T47D (cell line): ENCODE results near the gene KCNE1.
"Not testable (repeated sequence)": the region's sequence is repeated elsewhere in the genome, so short reads cannot be mapped to it uniquely, and the experiment has no call there.

ENCODE experiments used
- DNase-seq, 2 experiments: peaks; one replicate each; pipeline versions ENCODE4 v3.0.0 to v3.0.0-alpha.2; 2011 to 2012; ENCODE audit warnings: low read depth in 1 of 2, low spot score in 1 of 2
- JUND ChIP-seq: IDR thresholded peaks from 2 replicates; pipeline ENCODE4 v1.6.1; 2012; ENCODE audit warnings: low read depth
- in situ Hi-C: cut with HindIII; loops from 2 replicates; pipeline ENCODE4 v1.10.0; 2016; ENCODE audit warnings: low sequenced_read_pairs, low pct_unique_long_range_greater_than_20kb

Gene KCNE1

DNA sequence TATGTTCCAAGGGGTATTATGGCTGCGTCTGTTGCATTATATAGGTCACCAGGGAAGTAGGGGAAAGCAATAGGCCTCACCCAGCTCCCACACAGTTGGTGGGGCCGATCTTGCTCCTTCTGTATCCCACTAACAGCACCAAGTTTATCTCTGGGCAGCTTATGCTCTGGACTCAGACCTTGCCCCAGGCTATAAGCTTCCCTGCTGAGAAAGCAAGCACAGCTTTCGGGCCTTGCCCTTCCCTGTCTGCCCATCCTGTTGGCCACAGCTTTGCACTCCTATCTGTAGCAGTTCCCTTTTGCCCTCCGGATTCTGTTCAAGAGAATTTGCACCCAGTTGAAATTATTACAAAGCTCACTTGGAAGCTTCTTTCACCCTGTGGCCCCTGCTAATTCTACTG lies 12.9 kb downstream of the KCNE1 start:
- in situ Hi-C loops: no loop called here
- no peak for TF ChIP-seq JUND
- no peak for DNase-seq

DNA sequence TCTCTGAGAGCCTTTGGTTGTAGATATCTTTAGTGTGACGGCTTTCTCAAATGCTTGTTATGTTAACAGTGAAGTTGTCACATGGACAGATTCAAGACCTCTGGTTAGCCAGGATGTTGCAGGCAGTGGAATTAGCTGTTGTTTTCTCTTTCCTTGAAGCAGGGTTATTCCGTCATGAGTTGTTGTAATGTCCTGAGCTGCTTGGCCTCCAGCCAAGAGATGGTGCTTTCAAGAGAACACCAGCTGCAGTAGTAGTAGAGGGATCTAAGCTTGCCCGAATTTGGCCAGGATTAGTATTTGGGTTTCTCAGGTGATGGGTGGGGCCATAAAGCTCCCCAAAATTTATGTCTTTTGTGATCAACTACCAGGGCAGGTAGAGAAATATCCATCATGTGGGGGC lies 13.4 kb downstream of the KCNE1 start:
- no peak for DNase-seq
- in situ Hi-C loops: no loop called here
- TF ChIP-seq JUND: no peak

GRCh38 chr21:34483854-34484253 lies 28.2 kb downstream of the KCNE1 start:
- DNase-seq, in situ Hi-C loops: not testable (repeated sequence)

GRCh38 chr21:34483435-34483834 lies 28.6 kb downstream of the KCNE1 start:
- DNase-seq, in situ Hi-C loops: not testable (repeated sequence)

DNA sequence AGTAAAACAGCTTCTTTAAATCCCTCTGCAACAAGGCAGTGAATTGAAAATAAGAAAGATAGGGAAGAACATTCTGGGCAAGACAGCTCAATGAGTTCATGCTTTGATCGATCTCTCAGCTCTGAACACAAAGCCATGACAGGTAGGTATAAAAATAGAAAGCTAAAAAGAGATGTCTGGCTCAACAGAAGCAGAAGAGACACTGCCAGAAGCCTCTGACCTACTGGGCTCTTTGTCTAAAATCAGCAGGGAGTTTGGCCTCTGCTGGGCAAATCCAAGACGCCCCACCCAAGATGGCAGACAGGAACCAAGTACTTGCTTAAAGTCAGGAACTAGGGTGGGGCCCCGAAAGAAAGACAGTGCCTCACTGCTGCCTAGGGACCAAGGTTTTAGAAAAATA lies 44.7 kb downstream of the KCNE1 start:
- in situ Hi-C loops, DNase-seq: not testable (repeated sequence)

DNA sequence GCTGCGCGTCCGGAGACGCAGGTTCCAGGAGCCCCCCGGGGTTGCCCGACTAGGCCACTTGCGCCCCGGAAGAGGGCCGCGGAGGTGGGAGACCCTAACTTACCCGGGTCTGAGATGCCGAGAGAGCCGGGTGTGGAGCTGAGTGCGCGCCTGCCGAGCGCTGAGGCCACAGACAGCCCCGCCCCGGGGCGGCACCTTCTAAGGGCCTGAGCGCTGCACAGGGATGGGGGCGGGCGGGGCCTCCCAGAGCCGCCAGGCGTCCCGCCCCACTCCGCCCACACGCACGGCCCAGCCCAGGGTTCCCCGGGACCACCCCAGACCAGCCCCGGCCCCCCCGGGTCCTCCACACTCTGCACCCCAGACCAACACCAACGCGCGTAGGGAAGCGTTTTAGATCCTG lies 52.6 kb downstream of the KCNE1 start:
- in situ Hi-C loops, DNase-seq: not testable (repeated sequence)

DNA sequence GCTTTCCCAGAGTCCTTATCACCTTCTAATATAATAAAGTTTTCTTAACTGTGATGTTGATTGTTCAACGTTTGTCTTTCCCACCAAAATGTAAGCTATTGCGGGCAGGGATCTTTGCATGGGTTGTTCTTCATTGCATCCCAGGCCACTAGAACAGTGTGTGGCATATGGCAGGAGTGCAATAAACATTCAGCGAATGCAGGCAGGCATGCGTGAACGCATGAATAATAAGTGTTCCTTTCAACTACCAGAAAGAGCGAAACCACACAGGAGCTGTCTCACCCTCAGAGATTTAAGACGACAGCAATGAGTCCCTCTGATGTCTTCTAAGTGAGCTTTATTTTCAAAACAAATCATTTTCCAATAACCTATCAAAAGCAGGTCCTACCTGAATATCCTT lies 53.7 kb downstream of the KCNE1 start:
- in situ Hi-C loops, DNase-seq: not testable (repeated sequence)

DNA sequence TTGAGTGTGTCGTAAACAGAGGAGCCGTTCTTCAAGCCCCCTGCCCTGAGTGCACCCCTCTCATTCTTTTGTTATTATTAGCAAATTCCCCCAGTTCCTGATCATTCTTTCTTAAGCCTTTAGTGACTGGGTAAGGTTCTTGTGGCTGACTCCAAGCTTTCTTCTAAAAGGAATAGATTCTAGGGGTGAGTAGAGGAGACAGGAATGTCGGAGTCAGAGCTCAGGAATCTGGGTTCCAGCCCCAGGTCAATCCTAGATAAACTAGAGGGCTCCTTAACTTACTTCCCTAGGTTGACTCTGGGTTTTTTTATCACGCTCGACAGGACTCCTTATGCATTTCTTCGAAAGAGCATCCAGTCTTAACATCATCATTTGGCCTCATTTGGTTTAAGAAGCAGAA lies 55.8 kb downstream of the KCNE1 start:
- DNase-seq, in situ Hi-C loops: not testable (repeated sequence)

DNA sequence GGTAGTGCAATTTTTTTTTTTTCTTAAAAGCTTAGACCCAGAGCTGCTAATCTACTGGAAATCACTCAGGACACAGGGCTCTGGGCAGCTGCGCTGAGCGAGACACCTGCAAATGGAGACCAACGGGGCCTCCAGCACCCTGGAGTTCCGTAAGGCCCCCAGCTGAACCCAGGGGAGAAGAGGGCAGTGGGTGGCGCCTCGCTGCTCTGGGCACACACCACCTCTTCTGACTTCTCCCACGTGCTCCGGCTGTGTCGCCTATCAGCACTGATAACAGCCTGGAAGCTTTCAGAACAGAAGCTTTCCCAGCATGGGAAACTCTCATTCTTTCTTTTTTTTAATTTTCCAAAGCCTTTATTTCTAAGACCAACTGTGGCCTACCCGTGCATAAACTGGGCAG lies 56.4 kb downstream of the KCNE1 start:
- in situ Hi-C loops, DNase-seq: not testable (repeated sequence)

DNA sequence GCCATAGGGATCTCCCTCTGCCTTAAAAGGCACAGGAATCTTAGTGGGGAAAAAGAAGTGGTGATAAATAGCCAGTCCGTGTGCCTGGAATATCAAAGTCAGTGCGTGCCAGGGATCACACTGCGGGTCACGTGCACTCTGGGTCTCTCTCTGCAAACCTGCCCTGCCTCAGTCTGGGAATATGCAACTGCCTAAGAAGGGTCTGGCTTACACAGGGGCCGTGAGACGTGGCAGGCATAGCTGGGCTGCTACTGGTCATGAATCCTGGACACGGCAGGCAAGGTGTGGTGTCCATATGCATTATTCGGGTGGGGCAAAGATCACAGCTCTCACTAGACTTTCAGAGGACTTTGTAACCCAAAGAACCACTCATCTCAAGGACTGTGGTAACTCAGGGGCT lies 65.0 kb downstream of the KCNE1 start:
- DNase-seq, in situ Hi-C loops: not testable (repeated sequence)

DNA sequence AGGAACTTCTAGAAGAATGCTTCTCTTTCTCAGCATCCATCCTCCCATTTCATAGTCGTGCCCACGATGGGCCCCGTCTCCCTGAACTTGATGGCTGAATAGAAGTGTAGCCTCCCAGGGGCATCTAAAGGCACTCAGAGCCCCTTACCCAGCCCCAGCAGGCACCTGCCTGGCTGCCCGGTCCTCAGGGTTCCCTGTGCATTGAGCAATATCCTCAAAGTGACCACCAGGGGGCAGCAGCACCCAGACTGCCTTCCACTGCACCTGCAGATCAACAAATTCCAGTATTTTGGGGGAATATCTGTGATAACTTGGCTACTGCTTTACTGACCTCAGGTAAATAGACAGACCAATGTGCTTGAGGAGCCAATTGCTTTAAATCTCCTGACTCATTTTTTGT lies 68.5 kb downstream of the KCNE1 start:
- in situ Hi-C loops: not testable (repeated sequence)

DNA sequence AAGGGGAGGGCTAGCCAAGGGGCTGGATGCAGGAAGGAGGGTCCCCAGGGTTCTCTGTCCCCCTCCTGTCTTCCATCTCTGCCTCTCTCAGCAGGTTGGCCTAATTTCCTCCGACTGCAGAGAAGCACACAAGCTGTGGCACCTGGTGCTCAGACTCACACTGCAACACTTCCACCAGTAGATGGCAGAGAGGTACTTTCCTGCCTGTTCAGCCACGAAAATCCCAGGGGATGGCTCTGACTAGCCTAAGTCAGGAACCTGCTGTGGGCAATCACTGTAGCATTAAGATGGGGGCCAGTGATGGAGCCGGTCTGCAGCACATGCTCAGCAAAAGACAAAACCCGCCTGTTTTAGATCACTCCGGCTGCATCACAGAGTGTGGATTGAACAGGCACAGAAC lies 82.3 kb downstream of the KCNE1 start:
- DNase-seq, in situ Hi-C loops: not testable (repeated sequence)

More for the DNA sequence above, 68.5 kb downstream of the KCNE1 start:
- not testable (repeated sequence) for DNase-seq

DNA sequence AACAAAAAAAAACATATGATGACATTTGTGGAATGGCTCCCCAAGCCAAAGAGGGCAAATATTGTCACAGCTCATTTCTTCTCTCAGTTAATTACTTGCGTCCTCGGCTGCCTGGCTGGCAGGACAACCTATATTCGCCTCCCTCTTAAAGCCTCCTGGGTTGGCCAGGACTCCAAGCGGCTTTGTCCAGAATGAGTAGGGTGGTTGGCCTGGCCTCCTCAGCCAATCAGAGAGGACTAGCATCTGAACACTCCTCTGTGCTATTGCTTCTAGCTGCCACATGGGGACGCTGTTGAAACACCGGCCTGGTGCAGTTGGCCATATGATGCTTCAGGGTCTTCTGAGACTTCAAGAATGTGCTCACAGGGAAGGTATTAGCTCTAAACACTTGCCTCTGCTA lies 83.6 kb downstream of the KCNE1 start:
- in situ Hi-C loops, DNase-seq: not testable (repeated sequence)

GRCh38 chr21:34427339-34427738 lies 84.7 kb downstream of the KCNE1 start:
- DNase-seq, in situ Hi-C loops: not testable (repeated sequence)

GRCh38 chr21:34423805-34424204 lies 88.2 kb downstream of the KCNE1 start, which contains the start of gene SMIM34:
SMIM34 (minus strand) TSS chr21:34423951; CDS start chr21:34423839, 112 bp downstream.
- in situ Hi-C loops, DNase-seq: not testable (repeated sequence)

GRCh38 chr21:34417448-34418077 lies 94.4 kb downstream of the KCNE1 start:
- DNase-seq, in situ Hi-C loops: not testable (repeated sequence)

DNA sequence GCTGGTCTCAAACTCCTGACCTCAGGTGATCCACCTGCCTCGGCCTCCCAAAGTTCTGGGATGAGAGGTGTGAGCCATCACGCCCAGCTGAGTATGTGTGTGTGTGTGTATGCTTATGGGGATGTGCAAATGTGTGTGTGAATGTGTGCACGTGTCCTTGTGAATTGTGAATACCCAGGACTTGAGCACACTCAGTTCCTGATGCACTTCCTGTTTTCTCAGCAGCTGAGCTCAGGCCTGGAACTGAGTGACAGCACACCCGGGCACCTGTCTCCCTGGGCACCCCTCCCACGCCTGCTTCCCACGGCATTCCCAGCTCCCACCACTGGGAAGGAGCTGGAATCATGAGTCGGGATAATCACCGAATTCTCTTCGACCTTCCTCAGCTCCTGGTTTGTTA lies 104.7 kb downstream of the KCNE1 start:
- in situ Hi-C loops, DNase-seq: not testable (repeated sequence)

DNA sequence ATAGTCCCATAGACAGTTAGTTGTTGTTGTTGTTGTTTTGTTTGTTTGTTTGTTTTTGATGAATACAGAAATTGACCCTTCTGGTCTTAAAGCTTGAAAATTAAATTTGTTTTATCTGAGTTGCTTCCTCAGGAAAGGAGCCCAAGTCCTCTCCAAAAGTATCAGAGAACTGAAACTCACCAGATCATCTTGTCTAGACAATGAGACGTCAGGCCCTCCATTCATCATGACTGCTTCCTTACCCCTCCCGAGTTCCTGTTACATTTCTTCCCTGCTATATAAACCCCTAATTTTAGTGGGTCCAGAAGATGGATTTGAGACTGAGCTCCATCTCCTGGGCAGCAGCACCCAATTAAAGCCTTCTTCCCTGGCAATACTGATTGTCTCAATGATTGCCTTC lies 105.3 kb downstream of the KCNE1 start:
- in situ Hi-C loops, DNase-seq: not testable (repeated sequence)

DNA sequence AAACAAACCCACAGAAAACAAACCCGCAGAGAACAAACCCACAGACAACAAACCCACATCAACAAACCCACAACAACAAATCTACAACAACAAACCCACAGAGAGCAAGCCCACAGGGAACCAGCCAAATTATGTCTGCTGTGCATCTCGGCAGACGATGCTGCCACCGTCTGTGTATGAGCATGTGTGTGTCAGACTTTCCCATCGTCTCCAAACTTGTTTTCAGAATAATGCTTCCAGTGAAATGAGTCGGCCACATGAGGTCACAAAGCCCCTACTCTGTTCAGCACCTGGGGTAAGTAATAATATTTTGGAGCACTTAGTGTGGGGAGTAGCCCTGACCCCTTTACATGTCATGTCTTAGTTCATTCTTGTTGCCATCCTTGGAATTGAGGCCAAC lies 105.9 kb downstream of the KCNE1 start:
- in situ Hi-C loops, DNase-seq: not testable (repeated sequence)
